GM18951 (cell line): Measurements from ENCODE around the gene SOWAHC.

ENCODE experiments used
- POLR2A ChIP-seq: IDR thresholded peaks from 4 replicates; pipeline ENCODE4 v1.6.1; 2011; ENCODE audit warnings: mild to moderate bottlenecking; ENCODE audit not compliant: insufficient read length, insufficient read depth; ENCODE audit errors: extremely low read depth
- in situ Hi-C: fragments of 300-500 bp; cut with MboI; formaldehyde crosslinking; loops from one replicate; pipeline ENCODE4 v1.12.0; 2022; ENCODE audit warnings: low sequenced_read_pairs, mixed read lengths, inconsistent platforms; ENCODE audit not compliant: unreplicated experiment

The SOWAHC gene

DNA sequence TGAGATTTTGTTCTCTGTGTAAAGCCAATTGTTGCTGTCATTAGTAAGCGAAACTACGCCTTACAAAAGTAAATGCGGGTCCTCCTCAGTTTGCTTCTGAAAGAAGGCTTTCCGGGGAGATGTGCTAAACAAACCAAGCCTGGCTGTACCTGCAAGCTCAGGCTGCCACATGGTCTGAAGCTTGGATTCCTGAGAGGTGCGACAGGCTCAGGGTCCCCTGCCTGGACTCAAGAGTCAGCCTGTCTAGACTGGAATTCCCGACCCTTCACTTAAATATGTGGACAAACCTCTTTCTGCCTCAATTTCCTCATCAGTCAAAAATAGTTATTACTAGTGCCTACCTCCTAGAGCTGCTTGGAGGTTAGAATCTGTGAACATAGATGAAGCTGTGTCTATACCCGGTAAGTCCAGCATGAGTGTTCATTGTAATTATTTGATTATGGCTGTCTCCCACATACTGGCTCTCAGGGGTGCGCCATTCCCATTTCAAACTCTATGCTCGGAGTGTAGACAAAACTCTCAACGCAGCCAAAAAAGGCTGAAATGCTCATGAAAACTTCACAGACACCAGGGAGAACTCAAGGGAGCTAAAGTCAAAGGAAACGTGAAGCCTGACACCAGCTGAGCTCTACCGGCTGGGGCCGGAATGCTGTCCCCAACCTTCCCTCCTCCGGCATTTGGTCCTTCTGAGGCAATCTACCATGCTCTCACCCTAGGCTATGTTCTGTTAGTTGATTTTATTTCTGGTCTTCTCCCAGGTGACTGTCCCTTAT is 31.4 kb downstream of the SOWAHC start:
- in situ Hi-C loops = no loop called here
- no peak for TF ChIP-seq POLR2A

- no peak for TF ChIP-seq POLR2A
- in situ Hi-C loops = no loop called here
Observed at GRCh38 chr2:109646961-109647360, 32.8 kb downstream of the SOWAHC start.

DNA sequence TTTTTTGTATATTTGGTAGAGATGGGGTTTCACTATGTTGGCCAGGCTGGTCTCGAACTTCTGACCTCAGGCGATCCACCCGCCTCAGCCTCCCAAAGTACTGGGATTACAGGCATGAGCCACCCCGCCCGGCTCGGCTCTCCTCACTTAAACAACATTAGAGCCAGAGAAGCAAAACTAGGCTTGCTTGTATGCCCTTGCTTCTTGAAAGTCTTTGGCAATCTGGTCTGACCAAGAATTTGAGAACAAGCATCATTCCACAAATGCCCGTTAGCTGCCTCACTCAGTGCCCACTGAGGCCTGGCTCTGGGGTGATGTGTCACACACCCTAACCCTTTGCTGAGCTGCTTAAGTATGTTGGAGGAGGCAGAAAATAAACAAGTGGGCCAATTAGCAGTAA is 33.5 kb downstream of the SOWAHC start:
- in situ Hi-C loops = no loop called here
- no peak for TF ChIP-seq POLR2A

GRCh38 chr2:109648041-109648527 is 33.9 kb downstream of the SOWAHC start:
- in situ Hi-C loops = no loop called here

GRCh38 chr2:109649736-109650695 is 35.9 kb downstream of the SOWAHC start:
- in situ Hi-C loops = no loop called here
- no peak for TF ChIP-seq POLR2A

More at GRCh38 chr2:109648041-109648527, 33.9 kb downstream of the SOWAHC start:
- no peak for TF ChIP-seq POLR2A

- in situ Hi-C loops = no loop called here
- TF ChIP-seq POLR2A = no peak
Observed at GRCh38 chr2:109654326-109655050, 40.3 kb downstream of the SOWAHC start.

DNA sequence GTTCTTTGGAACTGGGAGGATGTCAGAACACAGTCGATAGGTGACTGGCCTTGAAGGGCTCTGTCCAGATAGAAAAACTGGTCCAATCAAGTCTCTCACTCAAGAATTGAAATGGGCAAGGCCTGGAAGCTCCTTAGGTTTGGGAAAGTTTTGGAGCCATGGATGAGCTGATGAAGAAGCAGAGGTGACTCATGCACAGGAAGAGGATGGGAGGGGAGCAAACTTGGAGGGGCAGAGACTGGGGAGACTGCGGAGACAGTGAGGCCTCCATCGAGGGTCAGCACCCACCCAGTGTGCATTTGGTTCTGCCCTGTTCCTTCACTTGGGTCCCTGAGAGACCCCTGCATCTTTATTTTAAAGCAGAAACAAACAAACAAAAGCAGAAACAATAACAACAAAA is 41.1 kb downstream of the SOWAHC start:
- in situ Hi-C loops = no loop called here
- TF ChIP-seq POLR2A = no peak

- in situ Hi-C loops = no loop called here
- TF ChIP-seq POLR2A = no peak
Observed at GRCh38 chr2:109659396-109660045, 45.4 kb downstream of the SOWAHC start.

- in situ Hi-C loops = no loop called here
- no peak for TF ChIP-seq POLR2A
Observed at GRCh38 chr2:109660046-109660860, 46.1 kb downstream of the SOWAHC start.

DNA sequence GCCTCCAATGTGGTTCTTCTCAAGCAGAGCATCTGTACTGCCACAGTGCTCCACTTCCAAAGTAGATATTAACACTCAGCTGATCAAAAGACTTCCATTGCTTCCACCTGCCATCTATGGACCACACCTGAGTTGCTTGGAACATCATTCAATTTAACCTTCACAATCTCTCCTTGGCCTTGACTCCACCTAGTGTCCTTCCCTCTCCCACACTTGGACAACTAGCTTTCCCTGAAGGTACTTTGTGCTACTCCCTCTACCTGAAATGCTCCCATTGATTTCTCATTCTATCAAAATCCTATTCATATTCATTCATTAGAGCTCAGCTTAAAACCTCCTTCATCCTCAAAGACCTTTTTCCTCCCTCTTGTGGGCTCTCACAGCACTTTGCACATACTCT is 48.7 kb downstream of the SOWAHC start:
- no peak for TF ChIP-seq POLR2A
- in situ Hi-C loops = no loop called here

- in situ Hi-C loops = no loop called here
- no peak for TF ChIP-seq POLR2A
Observed at GRCh38 chr2:109663721-109664120, 49.6 kb downstream of the SOWAHC start.

DNA sequence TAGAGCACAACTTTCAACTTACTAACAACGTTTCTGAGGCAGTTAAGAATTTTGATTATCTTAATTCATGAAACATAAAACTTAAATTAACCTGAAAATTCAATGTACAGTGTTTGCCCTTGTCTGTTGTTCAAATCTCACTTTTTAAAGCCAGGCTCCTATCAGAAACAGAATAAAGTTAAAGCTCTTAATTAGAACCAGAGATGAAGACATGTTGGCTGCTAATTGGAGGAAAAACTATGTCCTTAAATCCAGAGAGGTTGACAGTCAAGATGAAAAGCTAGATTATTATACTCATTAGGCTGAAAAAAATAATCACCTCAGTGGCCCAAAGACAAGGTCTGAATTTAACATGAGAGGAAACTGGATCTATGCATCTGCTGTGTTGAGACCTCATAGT is 52.3 kb downstream of the SOWAHC start:
- in situ Hi-C loops = no loop called here
- no peak for TF ChIP-seq POLR2A
